ENCODE measurements around the gene GRIK4.
"Not testable (repeated sequence)": the region's sequence is repeated elsewhere in the genome, so short reads cannot be mapped to it uniquely, and the experiment has no call there.

Gene GRIK4

GRCh38 chr11:120974965-120975364, 463.4 kb downstream of the GRIK4 start:
- no peak for DNase-seq

- DNase-seq = no peak
These were observed 466.0 kb downstream of the GRIK4 start for GRCh38 chr11:120977266-120978137.

GRCh38 chr11:120978701-120979100, 467.2 kb downstream of the GRIK4 start:
- no peak for DNase-seq

GRCh38 chr11:120985718-120986569, 474.4 kb downstream of the GRIK4 start:
- DNase-seq = peak; percentile 44 to 46

- DNase-seq = no peak
These were observed 477.1 kb downstream of the GRIK4 start for GRCh38 chr11:120988603-120989002.

GRCh38 chr11:120991830-120992686, 480.5 kb downstream of the GRIK4 start:
- no peak for DNase-seq

- no peak for DNase-seq
These were observed 482.7 kb downstream of the GRIK4 start for GRCh38 chr11:120994091-120994859.

GRCh38 chr11:120995184-120995583, 483.6 kb downstream of the GRIK4 start:
- no peak for DNase-seq

GRCh38 chr11:120996973-120997372, 485.4 kb downstream of the GRIK4 start:
- DNase-seq = no peak

- no peak for DNase-seq
These were observed 487.0 kb downstream of the GRIK4 start for GRCh38 chr11:120998581-120998980.

GRCh38 chr11:121004206-121004840, 492.8 kb downstream of the GRIK4 start:
- no peak for DNase-seq

GRCh38 chr11:121006922-121007321, 495.4 kb downstream of the GRIK4 start:
- no peak for DNase-seq

- no peak for DNase-seq
These were observed 497.0 kb downstream of the GRIK4 start for GRCh38 chr11:121008551-121008950.

- no peak for DNase-seq
These were observed 500.5 kb downstream of the GRIK4 start for GRCh38 chr11:121012091-121012490.

- no peak for DNase-seq
These were observed 507.2 kb downstream of the GRIK4 start for GRCh38 chr11:121018746-121019145.

GRCh38 chr11:121021718-121022117, 510.2 kb downstream of the GRIK4 start:
- DNase-seq = not testable (repeated sequence)

- peak; percentile 65 to 85 for DNase-seq
These were observed 512.6 kb downstream of the GRIK4 start, which contains the start of gene TBCEL for GRCh38 chr11:121023848-121024751. Gene TBCEL, plus strand, starts transcription at chr11:121024102. Its CDS starts 21,589 bp downstream, at chr11:121045691.

GRCh38 chr11:121024989-121025388, 513.4 kb downstream of the GRIK4 start:
- DNase-seq = no peak

- no peak for DNase-seq
These were observed 517.6 kb downstream of the GRIK4 start for GRCh38 chr11:121029153-121029552.

- DNase-seq = no peak
These were observed 518.4 kb downstream of the GRIK4 start for GRCh38 chr11:121029813-121030445.

All from NCI-H1930 (cell line).